Embryonic facial prominence (tissue), 1 donor: Measurements from ENCODE around the gene NEK1.
"Not testable (repeated sequence)": the region's sequence is repeated elsewhere in the genome, so short reads cannot be mapped to it uniquely, and the experiment has no call there.

Source experiments
- DNase-seq: peaks from one replicate; pipeline ENCODE4 v3.0.0-alpha.2; 2016; ENCODE audit errors: extremely low spot score

The NEK1 gene

DNA sequence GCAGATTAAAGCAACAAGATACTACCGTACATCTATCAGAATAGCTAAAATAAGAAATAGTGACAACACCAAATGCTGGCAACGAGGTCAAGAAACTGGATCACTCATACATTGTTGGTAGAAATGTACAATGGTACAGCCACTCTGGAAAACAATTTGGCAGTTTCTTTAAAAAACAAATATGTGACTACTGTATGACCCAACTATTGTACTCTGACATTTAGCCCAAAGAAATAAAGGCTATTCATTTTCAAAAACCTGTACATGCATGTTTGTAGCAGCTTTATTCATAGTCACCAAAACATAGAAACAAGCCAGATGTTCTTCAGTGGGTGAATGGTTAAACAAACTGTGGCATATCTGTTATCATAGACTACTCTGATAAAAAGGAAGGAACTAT is 16.2 kb upstream of the NEK1 start:
- no peak for DNase-seq

DNA sequence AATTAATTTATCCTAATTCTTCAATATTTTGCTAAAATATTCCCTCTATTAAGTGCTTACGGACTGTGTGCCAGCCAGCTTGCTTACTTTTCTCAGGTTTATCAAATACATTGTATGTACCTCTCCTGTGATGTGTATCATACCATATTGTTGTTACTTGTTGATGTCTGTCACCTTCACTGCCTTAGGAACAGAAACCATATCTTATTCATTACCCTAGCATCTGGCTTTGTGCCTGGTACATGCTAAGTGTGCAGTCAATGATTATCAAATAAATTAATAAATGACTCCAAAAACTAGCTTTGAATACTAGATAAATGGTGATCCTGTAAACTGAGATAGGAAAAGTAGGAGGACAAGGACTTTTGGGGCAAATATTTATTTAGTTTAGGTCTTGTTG is 14.9 kb upstream of the NEK1 start:
- no peak for DNase-seq

DNA sequence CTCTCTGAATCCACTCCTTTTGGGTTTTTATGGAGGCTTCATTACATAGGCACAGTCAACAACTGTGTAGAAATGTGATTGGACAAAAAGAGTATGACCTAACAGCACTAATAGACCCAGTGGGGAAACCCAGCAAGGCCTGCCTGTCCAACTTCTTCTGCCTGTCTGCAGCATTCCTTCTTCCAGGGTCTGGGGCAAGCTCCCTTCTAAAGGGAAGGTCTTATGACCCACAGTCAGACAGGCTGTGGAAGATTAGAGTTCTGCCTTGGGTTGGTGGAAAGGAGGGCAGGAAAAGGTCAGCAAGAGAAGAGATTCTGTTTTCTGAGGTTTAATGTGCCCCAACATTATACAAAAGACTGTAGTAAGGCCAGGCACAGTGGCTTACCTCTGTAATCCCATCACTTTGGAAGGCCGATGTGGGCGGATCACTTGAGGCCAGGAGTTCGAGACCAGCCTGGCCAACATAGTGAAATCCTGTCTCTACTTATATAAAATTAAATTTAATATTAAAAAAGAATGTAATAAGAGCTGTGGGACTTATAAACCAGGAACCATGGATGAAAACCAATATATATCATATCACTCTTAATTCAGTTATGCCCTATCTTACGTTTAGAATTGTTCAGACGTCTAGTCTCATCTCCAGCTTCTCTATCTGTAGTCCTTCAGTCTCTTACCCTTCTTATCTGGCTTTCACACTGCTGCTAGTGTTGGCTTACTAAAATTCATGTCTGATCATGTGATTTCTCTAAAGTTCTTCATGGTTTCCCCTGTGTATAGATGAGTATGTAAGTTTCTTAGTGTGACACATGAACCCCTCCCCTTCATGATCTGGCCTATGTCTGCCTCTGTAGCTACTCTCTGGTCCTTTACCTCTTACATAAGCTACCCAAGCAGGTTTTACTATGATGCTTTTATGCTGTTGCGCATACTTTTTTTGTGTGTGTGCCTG is 14.2 kb upstream of the NEK1 start:
- DNase-seq: no peak

DNA sequence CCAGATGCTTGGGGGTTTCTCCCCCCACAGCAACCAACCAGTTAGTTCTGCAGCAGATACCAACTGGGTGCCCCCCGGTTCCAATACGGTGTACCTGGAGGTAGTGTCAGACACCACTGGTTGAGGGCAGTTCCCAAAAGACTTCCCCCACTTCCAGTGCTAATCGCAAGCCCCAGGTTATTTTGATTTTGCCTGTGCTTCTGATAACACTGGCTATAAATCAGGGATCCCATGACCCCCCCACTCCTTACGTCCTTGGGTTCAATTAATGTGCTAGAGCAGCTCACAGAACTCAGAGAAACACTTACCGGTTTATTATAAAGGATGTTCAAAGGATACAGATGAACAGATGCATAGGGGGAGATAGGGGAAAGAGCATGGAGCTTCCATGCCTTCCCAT is 13.5 kb upstream of the NEK1 start:
- DNase-seq: no peak

DNA sequence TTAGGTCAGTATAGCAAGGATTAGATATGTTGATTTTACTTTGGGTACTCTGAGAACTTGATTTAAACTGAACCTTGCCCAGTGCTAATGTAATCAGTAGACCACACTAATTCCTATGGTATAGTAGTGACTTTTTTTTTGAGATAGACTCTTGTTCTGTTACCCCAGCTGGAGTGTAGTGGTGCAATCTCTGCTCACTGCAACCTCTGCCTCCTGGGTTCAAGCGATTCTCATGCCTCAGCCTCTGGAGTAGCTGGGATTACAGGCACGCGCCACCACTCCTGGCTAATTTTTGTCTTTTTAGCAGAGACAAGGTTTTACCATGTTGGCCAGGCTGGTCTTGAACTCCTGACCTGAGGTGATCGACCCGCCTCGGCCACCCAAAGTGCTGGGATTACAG is 11.6 kb upstream of the NEK1 start:
- DNase-seq: not testable (repeated sequence)

DNA sequence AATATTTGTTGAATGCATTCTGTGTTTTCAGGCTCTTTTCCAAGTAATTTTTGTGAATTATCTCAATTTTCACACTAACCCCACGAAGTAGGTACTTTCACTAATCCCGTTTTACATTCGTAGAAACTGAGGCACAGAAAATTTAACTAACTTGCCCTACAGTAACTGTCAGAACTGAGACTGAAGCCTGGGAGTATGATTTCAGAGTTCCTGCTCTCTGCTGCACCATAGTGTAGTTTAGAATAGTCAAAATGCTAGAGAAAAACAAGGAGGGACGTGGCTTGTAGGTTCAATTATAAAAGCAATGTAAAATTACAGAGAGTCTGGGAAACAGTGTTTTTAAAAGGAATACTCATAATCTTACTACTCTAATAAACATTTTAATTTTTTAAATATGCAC is 10.2 kb upstream of the NEK1 start:
- DNase-seq: no peak

DNA sequence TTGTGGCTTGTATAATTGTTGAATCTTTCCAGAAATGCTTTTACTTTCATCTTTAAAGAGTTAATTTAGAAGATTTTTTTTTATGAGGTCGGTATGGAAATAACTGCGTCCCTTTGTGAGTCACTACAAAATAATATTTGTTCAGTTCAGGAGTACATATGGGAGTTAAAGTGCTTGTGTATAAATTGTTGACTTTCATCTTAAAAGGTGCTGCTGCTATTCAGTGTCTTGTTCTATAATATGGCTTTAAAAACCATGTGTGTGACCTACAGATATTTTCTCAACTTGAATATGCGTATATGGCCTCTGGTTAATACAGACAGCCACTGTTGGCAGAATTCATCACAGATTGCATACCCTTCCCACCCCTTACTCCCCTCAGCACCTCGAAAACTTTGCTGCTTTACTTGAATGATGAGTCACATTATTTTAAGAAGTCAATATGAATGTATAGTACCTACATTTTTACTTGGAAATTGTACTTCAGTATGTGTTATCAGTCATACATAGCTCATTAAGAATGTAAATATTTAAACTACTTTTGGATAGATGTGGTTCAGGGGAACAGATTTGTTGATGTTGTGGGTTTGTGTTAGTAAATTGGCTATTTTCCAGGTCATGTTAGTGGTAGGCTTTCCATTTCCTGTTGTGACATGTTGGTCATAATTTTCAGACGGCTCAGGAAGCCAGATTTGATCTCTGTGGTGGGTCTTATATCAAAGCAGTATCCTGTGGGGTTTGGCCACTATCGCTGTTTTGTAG is 9.5 kb upstream of the NEK1 start:
- DNase-seq: no peak

DNA sequence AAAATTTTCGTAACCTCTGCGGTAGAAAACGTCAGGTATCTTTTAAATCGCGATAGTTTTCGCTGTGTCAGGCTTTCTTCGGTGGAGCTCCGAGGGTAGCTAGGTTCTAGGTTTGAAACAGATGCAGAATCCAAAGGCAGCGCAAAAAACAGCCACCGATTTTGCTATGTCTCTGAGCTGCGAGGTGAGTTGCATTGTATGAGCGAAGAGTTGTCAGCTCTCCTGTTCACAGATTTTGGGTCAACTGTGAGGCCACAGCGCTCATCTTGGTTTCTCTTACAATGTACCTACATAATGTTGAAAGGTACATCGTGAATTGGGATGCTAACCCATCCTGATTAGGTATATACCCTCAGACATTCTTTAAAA is 8.5 kb upstream of the NEK1 start:
- no peak for DNase-seq

DNA sequence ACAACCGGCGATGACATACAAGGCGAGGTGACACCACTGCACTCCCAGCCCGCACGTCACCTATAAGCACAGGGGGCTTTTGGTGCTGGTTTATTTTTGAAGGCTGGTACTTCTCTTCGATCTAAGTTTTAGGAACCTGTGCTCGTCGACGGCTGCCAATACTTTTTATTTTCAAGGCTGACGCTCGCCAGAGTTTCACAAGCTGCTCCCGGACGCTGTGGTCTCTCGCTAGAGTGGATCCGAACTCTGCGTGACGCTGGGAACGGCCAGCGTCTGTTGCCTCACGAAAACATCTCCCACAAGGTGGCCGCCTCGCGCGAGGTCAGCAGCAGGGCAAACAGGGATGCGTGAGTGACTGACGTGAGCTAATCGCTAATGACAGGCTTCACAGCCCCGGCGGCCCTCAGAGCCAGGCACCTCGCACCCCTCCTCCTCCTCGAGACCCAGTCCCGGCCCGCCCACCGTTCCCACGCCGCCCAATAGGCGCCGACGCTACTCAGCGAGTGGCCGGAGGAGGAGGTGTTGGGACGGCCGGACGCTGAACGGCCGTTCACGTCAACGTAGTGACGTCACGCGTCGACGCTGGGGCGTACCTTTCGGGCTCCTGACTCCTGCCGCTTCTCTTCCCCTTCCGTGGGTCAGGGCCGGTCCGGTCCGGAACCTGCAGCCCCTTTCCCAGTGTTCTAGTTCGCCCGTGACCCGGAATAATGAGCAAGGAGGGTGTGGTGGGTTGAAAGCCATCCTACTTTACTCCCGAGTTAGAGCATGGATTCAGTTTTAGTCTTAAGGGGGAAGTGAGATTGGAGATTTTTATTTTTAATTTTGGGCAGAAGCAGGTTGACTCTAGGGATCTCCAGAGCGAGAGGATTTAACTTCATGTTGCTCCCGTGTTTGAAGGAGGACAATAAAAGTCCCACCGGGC is 7.8 kb upstream of the NEK1 start, which contains the start of gene CLCN3:
TSS of gene CLCN3 (plus strand) at position 621 of the 922 bp plus-strand sequence. CDS start 15,351 bp downstream, outside the sequence.
- DNase-seq: peak; percentile 88

DNA sequence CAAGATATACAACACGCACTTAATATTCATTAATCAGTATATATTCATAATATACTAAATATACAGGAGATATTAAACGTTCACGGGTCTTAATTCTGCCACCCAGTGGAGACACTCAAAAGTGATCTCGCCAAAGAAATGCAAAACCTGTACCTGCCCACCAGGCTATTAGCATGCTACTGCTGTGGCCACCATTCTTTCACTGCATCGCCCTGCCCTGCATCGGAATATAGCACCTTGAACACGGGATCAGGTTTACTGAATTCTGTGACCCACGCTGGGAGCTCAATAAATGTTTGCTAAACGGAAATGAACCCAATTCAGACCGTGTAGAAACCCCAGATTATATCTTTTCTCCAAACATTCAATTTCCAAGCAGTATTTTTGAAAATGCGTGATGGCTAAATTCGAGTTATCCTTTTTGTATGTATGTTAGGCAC is 7.2 kb upstream of the NEK1 start:
- no peak for DNase-seq

DNA sequence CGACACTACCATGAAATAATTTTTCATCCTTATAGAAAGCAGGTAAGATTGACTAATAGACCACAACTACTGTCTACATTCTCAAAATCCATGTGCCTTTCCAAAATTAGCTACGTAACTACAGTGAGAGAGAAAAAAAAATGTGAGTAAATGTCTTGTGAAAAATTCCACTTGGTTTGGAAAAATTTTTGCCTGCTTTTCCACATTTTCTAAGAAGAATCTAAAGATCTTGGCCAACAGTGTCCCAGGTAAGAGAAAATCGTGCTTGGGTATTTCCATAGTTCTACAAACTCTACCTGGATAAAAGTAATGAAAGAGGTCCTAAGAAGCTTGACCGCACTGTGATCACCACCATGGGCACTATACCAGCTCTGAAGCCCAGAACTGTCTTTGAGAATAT is 6.6 kb upstream of the NEK1 start:
- no peak for DNase-seq

DNA sequence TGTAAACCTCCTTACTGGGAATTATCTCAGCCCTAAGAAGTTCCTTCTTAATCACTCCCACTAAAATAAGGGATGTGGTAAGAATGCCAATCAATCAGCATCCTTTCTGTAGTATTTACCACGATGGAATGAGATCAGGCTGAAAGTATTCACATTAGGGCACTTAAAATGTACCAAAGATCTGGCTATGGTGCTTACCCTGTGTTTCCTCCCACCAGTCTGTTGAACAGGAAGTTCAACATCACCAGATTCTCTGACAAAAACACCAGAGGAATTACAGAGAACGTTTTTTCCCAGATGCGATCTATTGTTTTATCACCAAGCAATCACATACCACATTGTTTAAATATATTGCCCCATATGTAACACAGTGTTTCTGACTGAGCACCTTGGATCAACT is 5.9 kb upstream of the NEK1 start:
- no peak for DNase-seq

DNA sequence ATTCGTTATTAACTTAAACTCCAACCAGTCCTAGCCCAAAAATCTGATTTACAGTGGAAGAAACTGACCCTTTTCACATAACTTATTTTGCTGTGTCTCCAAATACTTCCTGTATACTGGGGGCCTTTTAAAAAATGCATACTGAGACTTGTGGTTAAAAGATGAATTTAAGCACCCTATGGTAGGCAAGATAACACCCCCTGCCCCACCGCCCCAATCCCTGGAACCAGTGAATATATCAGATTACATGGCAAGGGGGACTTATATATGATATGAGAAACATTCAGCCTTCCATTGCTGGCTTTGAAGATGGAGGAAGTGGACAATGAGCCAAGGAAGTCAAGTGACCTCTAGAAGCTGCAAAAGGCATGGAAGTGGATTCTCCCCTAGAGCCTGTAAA is 4.9 kb upstream of the NEK1 start:
- no peak for DNase-seq

DNA sequence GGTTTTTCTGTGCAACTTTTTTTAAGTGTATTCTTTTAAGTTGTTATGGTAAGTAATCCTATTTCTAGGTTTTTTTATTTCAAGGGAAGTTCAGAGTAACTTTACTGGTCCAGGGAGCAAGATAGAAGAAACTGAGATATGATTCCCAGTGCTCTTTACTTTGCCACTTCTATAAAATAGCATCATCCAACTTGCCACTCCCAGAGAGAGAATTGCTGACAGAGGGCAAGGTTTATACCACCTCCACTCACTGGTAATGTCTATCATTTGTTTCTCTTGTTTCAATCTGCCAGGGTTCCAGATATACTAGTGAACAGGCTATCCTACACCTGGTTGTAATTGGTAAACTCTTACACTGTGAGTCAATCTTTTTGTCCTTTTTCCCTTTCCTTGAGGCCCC is 4.5 kb upstream of the NEK1 start:
- no peak for DNase-seq

DNA sequence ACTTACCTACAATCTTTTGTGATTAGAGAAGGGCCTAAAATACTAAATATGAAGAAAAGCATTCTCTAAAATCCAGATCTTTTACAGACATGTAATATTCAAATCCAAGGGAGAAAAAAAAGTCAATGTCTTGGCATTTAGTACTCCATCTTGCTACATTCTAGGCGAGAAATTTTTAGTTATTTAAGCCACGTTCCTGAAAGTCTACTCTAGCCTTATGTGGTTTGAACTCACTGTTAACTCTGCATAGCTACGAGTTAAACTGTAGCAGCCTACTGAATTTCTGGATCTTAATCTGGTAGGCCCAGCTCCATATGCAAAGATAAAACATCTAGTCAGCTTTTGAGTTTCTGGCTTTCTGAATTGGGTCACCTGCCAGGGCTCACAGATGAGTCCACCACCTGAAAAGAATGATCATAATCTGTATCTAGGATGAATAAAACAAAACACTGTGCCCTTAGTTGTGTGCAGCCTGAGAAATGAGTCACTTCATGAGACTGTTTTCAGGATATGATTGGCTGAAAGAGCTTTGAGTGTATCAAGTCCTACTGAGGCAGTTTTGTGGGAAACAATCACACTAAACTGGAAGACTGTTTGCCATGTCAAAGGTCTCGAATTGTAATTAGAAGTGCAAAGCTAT is 3.2 kb upstream of the NEK1 start:
- no peak for DNase-seq

DNA sequence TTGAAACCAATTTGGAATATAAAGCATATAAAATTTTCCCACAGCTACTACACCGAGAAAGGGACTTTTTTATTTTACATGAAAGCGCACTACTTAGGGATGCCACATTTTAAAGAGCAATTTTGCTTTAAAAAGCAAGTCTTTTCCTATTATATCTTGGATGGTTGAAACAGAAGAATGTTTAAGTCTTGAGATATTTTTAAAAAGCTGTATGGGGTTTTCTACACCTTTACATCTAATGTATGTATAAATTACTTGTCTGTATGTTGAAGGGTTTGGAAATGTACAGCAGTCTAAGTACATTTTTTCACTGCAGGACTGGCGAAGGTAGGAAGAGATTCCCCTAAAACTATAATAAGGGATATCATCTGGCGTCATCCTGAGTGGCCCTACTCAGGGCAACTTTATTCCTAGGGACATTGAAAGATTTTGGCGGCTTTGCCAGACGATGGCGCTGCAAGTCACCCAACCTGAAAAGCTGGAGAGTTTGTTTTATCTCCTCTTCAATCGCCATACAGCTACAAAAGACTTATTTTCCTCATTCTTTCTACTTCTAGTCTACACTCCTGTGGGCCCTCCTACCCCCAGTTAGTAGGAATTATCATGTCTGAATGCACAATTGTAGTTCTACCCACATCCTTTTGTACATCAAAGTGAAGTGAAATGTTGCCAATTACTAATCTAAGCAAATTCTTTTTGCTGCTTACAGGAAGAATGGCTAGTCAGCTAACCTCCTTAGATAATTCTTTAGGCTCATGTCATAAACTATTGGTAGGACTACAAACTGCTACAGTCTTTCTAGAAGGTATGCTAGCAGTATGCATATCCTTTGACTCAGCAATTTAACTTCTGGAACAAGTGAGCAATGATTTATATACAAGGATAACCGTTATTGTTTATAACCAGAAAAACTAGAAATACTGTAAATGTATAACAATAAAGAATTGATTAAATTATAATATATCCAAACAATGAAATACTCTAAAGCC is 782 bp upstream of the NEK1 start:
- peak; percentile 62 for DNase-seq

DNA sequence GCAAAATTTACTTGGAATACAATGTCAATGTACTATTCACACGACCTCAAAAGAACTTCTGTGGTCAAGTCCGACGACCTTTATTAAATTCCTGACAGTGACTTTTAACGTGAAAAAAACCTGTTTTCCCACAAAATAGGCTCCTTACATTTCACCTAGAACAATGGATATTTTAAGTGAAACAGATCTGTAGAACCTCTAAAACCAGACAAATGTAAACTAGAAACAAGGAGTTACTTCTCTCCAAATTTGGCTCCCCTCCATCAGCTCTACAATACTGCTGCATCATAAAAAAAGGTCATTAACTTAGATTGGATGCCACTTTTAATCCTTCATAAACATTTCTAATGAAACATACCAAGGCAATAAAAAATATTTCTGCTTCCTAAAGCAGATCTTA is 1.2 kb downstream of the NEK1 start:
- no peak for DNase-seq

DNA sequence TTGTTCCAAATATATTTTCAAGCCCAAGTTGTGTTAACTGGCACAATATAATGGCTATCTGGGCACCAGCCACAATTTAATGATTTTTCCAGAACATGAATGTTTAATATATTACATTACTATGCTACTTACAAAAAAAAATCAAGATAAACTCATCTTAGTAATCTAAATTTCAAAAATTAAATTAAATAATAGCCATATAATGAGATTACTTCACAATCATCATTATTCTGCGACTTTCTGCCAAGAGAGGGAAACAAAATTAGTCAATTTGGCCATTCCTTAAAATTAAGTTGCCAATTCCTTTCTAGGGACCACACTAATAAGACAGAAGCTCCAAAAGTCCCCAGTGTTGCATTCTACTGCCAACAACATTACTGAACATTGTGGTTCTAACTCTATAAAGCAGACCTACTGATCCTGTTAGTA is 7.5 kb downstream of the NEK1 start:
- DNase-seq: no peak

DNA sequence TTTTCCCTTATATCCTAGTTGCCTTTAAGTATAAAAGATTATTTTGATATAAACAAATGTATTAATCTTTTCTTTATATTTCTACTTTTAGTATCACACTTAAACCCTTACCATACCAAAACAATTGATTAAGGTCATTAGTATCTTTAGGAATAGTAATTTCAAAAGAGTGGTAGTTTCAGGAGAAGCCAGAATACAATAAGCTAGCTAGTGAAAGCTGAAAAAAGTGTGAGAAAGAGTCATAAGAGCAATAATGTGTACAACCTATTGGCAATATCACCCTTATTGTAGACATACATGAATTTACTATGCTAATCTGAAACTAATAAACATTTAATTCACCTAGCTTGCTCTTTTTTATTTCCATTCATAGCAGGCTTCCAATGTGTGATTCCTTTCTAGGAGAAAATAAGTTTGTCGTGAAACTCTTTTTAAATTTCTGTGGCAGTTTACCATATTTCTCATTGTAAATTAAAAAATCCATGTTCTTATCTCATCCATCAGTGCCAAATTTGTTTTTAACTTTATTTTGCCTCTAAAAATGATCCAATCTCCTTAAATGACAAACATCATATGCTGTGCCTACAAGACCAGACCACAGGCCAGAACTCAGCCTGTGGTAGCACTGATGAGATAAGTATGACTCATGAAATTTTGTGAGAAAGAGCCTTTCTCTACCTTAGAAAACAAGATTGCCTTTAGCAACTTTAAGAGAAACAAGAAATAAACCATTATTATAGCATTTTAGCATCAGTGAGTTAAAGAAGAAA is 8.1 kb downstream of the NEK1 start:
- DNase-seq: no peak
